Astrocyte (in vitro differentiated cells and primary cell): ENCODE data around the gene RIT2.

Experiments used
- EZH2 ChIP-seq: IDR thresholded peaks from 2 replicates; pipeline ENCODE4 v1.6.1; 2012; ENCODE audit warnings: mild to moderate bottlenecking, low read length, inconsistent platforms; ENCODE audit not compliant: insufficient read depth
- TF ChIP-seq, protein P1 (sequence below): IDR thresholded peaks from 2 replicates; pipeline ENCODE4 v1.5.1; 2011; ENCODE audit warnings: low read depth, mild to moderate bottlenecking, inconsistent platforms, low read length, moderate library complexity; ENCODE audit not compliant: insufficient read depth

DNA sequence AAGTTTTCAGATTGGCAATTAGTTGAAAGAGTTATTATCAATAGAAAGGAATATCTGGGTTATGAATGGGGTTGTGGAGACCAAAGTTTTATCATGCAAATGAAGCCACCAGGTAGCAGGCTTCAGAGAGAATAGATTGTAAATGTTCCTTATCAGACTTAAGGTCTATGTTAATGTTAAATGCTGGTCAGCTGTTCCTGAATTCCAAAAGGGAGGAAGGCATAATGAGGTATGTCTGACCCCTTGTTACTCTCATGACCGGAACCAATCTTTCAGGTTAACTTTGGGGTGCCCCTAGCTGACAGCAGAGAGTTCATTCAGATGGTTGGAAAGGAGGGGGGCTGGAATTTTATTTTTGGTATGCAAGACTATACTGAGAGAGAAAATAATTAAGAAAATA lies 47.9 kb downstream of the RIT2 start:
- TF ChIP-seq, protein P1, sequence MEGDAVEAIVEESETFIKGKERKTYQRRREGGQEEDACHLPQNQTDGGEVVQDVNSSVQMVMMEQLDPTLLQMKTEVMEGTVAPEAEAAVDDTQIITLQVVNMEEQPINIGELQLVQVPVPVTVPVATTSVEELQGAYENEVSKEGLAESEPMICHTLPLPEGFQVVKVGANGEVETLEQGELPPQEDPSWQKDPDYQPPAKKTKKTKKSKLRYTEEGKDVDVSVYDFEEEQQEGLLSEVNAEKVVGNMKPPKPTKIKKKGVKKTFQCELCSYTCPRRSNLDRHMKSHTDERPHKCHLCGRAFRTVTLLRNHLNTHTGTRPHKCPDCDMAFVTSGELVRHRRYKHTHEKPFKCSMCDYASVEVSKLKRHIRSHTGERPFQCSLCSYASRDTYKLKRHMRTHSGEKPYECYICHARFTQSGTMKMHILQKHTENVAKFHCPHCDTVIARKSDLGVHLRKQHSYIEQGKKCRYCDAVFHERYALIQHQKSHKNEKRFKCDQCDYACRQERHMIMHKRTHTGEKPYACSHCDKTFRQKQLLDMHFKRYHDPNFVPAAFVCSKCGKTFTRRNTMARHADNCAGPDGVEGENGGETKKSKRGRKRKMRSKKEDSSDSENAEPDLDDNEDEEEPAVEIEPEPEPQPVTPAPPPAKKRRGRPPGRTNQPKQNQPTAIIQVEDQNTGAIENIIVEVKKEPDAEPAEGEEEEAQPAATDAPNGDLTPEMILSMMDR: no peak
- no peak for TF ChIP-seq EZH2
